GM12872 (cell line): ENCODE measurements around the gene VWA5B1.
A peak's percentile ranks its signal among the peaks of the same experiment; 100 is the strongest.

ENCODE experiments used
- CTCF ChIP-seq: IDR thresholded peaks from 3 replicates; pipeline ENCODE4 v1.5.1; 2011; ENCODE audit warnings: low read depth, mild to moderate bottlenecking, low read length, moderate library complexity; ENCODE audit not compliant: insufficient read depth

VWA5B1 gene

DNA sequence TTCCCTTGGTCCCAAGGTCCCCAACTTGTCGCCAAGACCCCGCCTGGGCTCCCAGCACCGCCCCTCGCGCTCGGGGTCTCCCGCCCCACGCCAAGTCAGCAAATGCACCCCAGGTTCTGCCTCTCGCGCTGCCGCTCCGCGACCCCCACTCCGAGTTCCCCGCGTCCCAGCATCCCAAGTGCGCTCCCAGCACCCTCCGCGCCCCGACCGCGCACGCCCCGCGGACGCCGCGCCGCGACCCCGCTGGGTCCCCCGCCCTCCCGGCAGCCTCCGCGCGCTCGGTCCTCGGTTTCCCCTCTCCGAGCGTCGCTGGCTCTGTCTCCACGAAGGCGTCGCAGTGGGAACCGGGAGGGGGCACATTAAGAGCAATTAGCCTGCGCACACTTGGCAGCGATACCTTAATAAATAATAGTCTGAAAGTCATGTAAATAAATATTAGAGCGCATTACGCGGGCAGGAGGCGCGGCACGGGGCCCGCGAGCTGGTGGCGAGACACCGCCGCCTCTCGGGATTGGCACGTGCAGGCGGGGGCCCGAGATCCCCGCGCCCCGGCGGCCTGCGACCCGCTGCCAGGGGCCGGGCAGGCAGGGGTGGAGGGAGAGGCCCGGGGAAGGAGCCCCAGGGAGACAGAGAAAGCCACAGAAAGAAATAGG, 75.9 kb downstream of the VWA5B1 start:
- no peak for TF ChIP-seq CTCF

DNA sequence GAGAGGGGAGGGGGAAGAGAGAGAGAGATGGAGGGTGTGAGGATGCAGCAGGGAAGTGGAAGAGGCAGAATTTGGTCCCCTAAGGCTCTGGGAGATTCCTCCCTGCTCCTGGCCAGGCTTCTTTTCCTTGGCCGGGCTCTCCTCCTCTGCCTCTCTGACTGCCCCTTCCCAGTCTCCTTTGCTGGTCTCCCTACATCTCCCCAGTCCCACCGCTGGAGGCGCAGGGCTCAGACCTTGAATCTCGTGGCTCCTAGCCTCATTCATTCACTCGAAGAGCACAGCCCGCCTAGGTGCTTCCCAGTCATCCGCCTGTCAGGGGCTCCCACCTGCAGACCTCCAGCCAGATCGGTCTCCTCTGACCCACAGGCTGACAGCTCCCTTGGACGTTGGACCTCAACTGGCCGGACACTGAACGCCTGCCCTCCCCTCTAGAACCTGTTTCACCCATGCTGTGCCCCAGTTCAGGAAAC, 76.5 kb downstream of the VWA5B1 start:
- peak; percentile 33; the same call in 1 of the 3 replicates for TF ChIP-seq CTCF

- TF ChIP-seq CTCF, result no peak
Measured at GRCh38 chr1:20367626-20368025, 77.0 kb downstream of the VWA5B1 start.

- TF ChIP-seq CTCF, result no peak
Measured at GRCh38 chr1:20368866-20369470, 78.3 kb downstream of the VWA5B1 start.

GRCh38 chr1:20370698-20371097, 80.0 kb downstream of the VWA5B1 start:
- TF ChIP-seq CTCF, result no peak

GRCh38 chr1:20371411-20371810, 80.7 kb downstream of the VWA5B1 start:
- no peak for TF ChIP-seq CTCF

GRCh38 chr1:20371883-20372282, 81.2 kb downstream of the VWA5B1 start:
- TF ChIP-seq CTCF, result no peak
